Smooth muscle cell of bladder (primary cell): ENCODE data around the gene ESR2. TPM values are rescaled to one million over a fixed set of nuclear protein-coding genes. Genes with fewer than 3 reads are reported as not detected.

Experiments used
- total RNA-seq: library from RNA; depleted of rRNA; stranded (reverse); fragments of >200 nt; gene quantifications from 2 replicates; pipeline ENCODE4 v1.2.3, GENCODE V29; 2014

Gene ESR2
- under 0.01 and 0.09 TPM in 2 replicates for total RNA-seq

DNA sequence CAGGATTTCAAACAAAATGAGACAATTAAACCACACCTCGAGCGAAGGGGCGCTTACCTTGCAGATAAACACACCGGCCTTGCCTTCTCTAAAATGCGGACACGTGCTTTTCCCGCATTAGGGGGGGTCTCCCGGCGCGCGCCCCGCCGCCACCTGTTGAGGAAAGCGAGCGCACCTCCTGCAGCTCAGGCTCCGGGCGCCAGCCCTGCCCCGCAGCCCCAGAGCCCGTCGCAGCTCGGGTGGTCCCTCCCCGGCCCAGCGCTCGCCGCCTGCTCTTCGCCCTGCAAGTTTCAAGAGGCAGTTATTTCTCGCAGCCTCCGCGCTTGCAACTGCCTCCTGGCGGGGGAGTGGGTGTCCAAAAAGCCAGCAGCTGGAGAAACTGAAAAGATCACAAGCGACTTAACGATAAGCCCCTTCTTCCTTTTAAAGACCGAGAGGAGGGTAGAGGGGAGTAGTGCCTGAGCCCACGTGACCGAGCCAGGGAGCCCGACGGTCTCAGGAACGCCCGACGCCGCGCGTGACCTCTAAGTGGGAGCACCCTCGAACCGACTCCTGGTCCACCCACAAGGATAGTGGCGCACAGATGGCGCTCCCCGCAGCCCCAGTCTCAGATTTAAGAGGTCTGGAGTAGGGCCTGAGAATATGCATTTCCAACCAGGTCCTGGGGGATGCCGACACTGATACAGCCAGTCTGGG, at the start of gene ESR2:
TSS of gene ESR2 (minus strand) at position 396 of the 696 bp plus-strand sequence. CDS start 11,386 bp downstream, outside the sequence.

Other genes starting within 250 kb of the ESR2 start
- 23.3 and 28.8 TPM in 2 replicates for gene MTHFD1, start 94.0 kb upstream of the ESR2 start, total RNA-seq
- 0.74 and 1.1 TPM in 2 replicates for gene AKAP5, start 171.1 kb upstream of the ESR2 start, total RNA-seq
- gene ZBTB25, start 209.5 kb upstream of the ESR2 start, total RNA-seq, result 4.6 and 8.0 TPM in 2 replicates
- gene ZBTB1, start 210.4 kb upstream of the ESR2 start, total RNA-seq, result 35.4 and 51.4 TPM in 2 replicates
- gene HSPA2, start 246.4 kb upstream of the ESR2 start, total RNA-seq, result 19.9 and 24.7 TPM in 2 replicates